GM23338 (cell line): ENCODE data around the gene BUB1. TPM values are rescaled to one million over a fixed set of nuclear protein-coding genes. Genes with fewer than 3 reads are reported as not detected.

Experiments used
- ATAC-seq: fragments of 200-7000 bp; cut with Tn5 transposase; 3 replicates; pipeline ENCODE4 v1.9.1; 2020
- DNase-seq: peaks from one replicate; pipeline ENCODE4 v3.0.0-alpha.2; 2015; ENCODE audit warnings: low spot score
- H2AFZ ChIP-seq: fragments of 200-600 bp; sonication (generic); 2 replicates; pipeline ENCODE4 v1.8.0; 2016; ENCODE audit warnings: antibody characterized with exemption, mild to moderate bottlenecking, moderate library complexity
- H3F3A ChIP-seq: fragments of 200-600 bp; sonication (generic); replicated peaks from 2 replicates; pipeline ENCODE4 v1.8.0; 2017; ENCODE audit warnings: antibody characterized with exemption, mixed run types, low read depth
- H3K27ac ChIP-seq: fragments of 200-600 bp; sonication (generic); 2 replicates; pipeline ENCODE4 v1.6.1; 2016; ENCODE audit warnings: low read depth
- H3K27me3 ChIP-seq: fragments of 200-600 bp; sonication (generic); 2 replicates; pipeline ENCODE4 v1.8.0; 2016; ENCODE audit warnings: mild to moderate bottlenecking, mixed run types, moderate library complexity; ENCODE audit not compliant: insufficient read depth
- H3K36me3 ChIP-seq: fragments of 200-600 bp; sonication (generic); 2 replicates; pipeline ENCODE4 v1.8.0; 2016; ENCODE audit warnings: mild to moderate bottlenecking; ENCODE audit not compliant: insufficient read depth
- H3K4me1 ChIP-seq: fragments of 200-600 bp; sonication (generic); 2 replicates; pipeline ENCODE4 v1.8.0; 2016; ENCODE audit warnings: mild to moderate bottlenecking, moderate library complexity; ENCODE audit not compliant: insufficient read depth
- H3K4me2 ChIP-seq: fragments of 200-600 bp; sonication (generic); 2 replicates; pipeline ENCODE4 v1.7.1; 2017; ENCODE audit warnings: mixed run types
- H3K4me3 ChIP-seq: fragments of 200-600 bp; sonication (generic); 2 replicates; pipeline ENCODE4 v1.6.1; 2016; ENCODE audit warnings: mixed run types
- H3K79me2 ChIP-seq: fragments of 200-600 bp; sonication (generic); replicated peaks from 2 replicates; pipeline ENCODE4 v1.8.0; 2017; ENCODE audit warnings: mild to moderate bottlenecking; ENCODE audit not compliant: insufficient read depth
- H3K9me2 ChIP-seq: fragments of 200-600 bp; sonication (generic); 2 replicates; pipeline ENCODE4 v1.8.0; 2017; ENCODE audit not compliant: insufficient read depth
- H4K20me1 ChIP-seq: fragments of 200-600 bp; sonication (generic); replicated peaks from 2 replicates; pipeline ENCODE4 v1.8.0; 2017; ENCODE audit warnings: mild to moderate bottlenecking; ENCODE audit not compliant: insufficient read depth
- H3K27ac Mint-ChIP-seq: 2 replicates; pipeline ENCODE4 v1.8.0; 2020; ENCODE audit warnings: inconsistent platforms, mild to moderate bottlenecking, moderate library complexity, mixed read lengths
- H3K27me3 Mint-ChIP-seq: 3 replicates; pipeline ENCODE4 v1.8.0; 2022; ENCODE audit warnings: low read depth, mild to moderate bottlenecking, moderate library complexity, mixed read lengths, inconsistent platforms; ENCODE audit not compliant: insufficient read depth, poor library complexity
- H3K36me3 Mint-ChIP-seq: 3 replicates; pipeline ENCODE4 v1.8.0; 2021; ENCODE audit warnings: low read depth, mild to moderate bottlenecking, inconsistent platforms, moderate library complexity, mixed read lengths
- H3K4me1 Mint-ChIP-seq: 3 replicates; pipeline ENCODE4 v1.8.0; 2020; ENCODE audit warnings: mild to moderate bottlenecking, inconsistent platforms, mixed read lengths
- H3K4me3 Mint-ChIP-seq: 3 replicates; pipeline ENCODE4 v1.8.0; 2021; ENCODE audit warnings: moderate library complexity, mild to moderate bottlenecking, inconsistent platforms, mixed read lengths
- H3K9me3 Mint-ChIP-seq: 3 replicates; pipeline ENCODE4 v1.8.0; 2020; ENCODE audit warnings: moderate library complexity, mild to moderate bottlenecking, inconsistent platforms, mixed read lengths
- CREB1 ChIP-seq: fragments of 250-450 bp; sonication (Bioruptor Pico); IDR thresholded peaks from 2 replicates; pipeline ENCODE4 v1.5.0; 2020; ENCODE audit warnings: low read depth, mild to moderate bottlenecking, moderate library complexity
- ETS1 ChIP-seq: IDR thresholded peaks from 2 replicates; pipeline ENCODE4 v1.6.1; 2016; ENCODE audit warnings: antibody characterized with exemption
- EZH2phosphoT487 ChIP-seq: fragments of 200-600 bp; sonication (generic); IDR thresholded peaks from one replicate; pipeline ENCODE4 v1.8.1; 2018; ENCODE audit warnings: antibody characterized with exemption; ENCODE audit not compliant: unreplicated experiment
- JUNB ChIP-seq: IDR thresholded peaks from one replicate; pipeline ENCODE4 v1.6.1; 2016; ENCODE audit warnings: antibody characterized with exemption; ENCODE audit not compliant: unreplicated experiment
- NANOG ChIP-seq: IDR thresholded peaks from 2 replicates; pipeline ENCODE4 v1.6.1; 2016; ENCODE audit warnings: antibody characterized with exemption, borderline replicate concordance
- POLR2AphosphoS5 ChIP-seq: IDR thresholded peaks from 2 replicates; pipeline ENCODE4 v1.6.1; 2016; ENCODE audit warnings: antibody characterized with exemption, low read depth
- STAT1 ChIP-seq: IDR thresholded peaks from one replicate; pipeline ENCODE4 v1.6.1; 2016; ENCODE audit warnings: antibody characterized with exemption; ENCODE audit not compliant: unreplicated experiment
- ZNF331 ChIP-seq: fragments of 250-450 bp; sonication (Bioruptor Pico); IDR thresholded peaks from 2 replicates; pipeline ENCODE4 v1.5.0; 2020; ENCODE audit warnings: low read depth, mild to moderate bottlenecking, moderate library complexity
- polyA plus RNA-seq: library from polyadenylated mRNA; unstranded; fragments of >200 nt; fragmentation: Nextera tagmentation; extraction: Ambion mirVana; gene quantifications from 2 replicates; pipeline ENCODE4 v1.2.1, GENCODE V29; 2016
- total RNA-seq: library from RNA; depleted of rRNA; stranded (reverse); fragments of >200 nt; shearing (Covaris generic); gene quantifications from 2 replicates; pipeline ENCODE4 v1.2.3, GENCODE V29; 2014
- TF ChIP-seq, protein P1 (sequence below): IDR thresholded peaks from one replicate; pipeline ENCODE4 v1.6.1; 2018; ENCODE audit warnings: antibody characterized with exemption; ENCODE audit not compliant: unreplicated experiment
- TF ChIP-seq, protein P2 (sequence below), 2 experiments: fragments of 200-600 bp in 1 of 2; sonication (generic) in 1 of 2; conservative IDR thresholded peaks; 2 replicates each; pipeline versions ENCODE4 v1.5.1 to v1.6.1; 2016 to 2017; ENCODE audit warnings: antibody characterized with exemption in 2 of 2, low read depth in 2 of 2, mild to moderate bottlenecking in 2 of 2, moderate library complexity in 1 of 2

BUB1 gene
- total and polyA plus RNA-seq, 2 experiments from 2014 or later: 59.4 to 184 TPM

DNA sequence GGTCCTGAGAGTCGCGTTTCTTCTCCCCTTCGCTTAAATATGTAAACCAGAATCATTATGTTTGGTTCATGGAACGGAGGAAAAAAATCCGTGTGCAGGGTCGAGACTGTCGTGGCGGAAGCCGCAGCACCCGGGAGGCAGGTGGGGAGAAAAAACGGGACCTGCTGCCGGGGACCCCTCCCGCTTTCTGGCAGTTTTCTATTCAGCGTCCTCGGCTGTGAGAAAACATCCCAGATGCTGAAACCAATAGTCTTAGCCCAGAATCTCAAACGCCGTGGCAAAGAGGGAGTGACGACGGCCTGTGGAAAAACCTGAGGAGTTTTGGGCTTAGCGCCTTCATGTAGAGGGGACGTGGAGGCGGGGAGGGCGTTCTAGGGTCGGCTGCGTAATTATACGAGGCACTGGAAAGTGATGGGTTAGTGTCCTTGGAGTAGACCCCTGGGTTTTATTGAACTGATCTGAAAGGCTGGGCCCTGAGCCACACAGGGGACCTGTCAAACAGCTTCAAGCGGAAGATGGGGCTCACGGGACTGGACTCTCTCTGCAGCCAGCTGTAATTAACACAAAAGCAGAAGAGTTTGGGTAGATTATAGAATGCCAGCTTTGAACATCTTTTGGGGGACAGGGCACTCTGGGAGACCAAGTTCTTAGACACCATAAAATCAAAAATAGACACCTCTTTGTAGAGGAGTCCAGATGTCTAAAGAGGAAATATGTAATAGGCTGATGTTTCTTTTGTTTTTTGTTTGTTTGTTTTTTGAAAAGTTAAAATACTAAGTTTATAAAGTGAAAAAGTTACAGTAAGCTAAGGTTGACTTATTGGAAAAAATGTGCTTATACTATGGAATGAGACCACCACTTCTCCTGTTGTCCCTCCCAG lies 834 bp upstream of the BUB1 start:
- Histone ChIP-seq H3K36me3 (peaks cover 6% of the 10 kb centered on the region; the same call in 1 of the 2 replicates), H3K79me2 (peaks cover 41% of the 10 kb centered on the region), H3K4me1 (peaks cover 31% of the 10 kb centered on the region), H3K4me2 (peak overlapping the region; percentile 95), H3K9me2 (no peaks in the 10 kb centered on the region), H3K4me3 (peak overlapping the region; percentile 68), H3K27ac (peak overlapping the region; percentile 93), H2AFZ (peak overlapping the region; percentile 66), H4K20me1 (peaks cover 14% of the 10 kb centered on the region), H3F3A (no peaks in the 10 kb centered on the region), H3K27me3 (peaks cover 9% of the 10 kb centered on the region)
- Mint-ChIP-seq H3K4me3 (peak overlapping the region; percentile 92), H3K4me1 (peaks cover 44% of the 10 kb centered on the region), H3K27me3 (peaks cover 20% of the 10 kb centered on the region), H3K36me3 (peaks cover 34% of the 10 kb centered on the region), H3K9me3 (peaks cover 20% of the 10 kb centered on the region; the same call in 2 of the 3 replicates), H3K27ac (peak overlapping the region; percentile 97)
- DNase-seq (peak; percentile 46), ATAC-seq (peak; percentile 36)
- TF ChIP-seq NANOG: no peak
- TF ChIP-seq POLR2AphosphoS5: no peak

DNA sequence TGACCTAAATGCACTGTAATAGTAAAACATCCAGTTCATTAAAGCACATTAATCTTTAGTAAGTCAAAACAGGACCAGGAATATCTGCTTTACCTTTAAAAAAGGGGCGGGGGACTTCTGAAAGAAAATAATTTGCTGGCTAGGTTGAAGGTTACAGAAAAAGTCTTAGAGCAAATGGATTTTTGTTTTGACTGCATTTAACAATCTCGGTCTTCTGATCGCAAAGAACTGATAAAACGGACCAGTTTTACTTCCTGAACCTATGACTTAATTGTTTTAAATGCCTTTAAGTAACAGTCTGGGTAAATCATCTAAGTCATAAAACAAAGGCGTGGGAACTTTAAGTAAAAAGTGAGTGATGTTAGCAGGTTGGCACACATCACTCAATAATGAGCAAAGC lies 783 bp downstream of the BUB1 start:
- H3K27me3 ChIP-seq: peaks cover 9% of the 10 kb centered on the region
- H3K4me3 ChIP-seq: peak overlapping the region; percentile 68
- Mint-ChIP-seq H3K4me3 (peak overlapping the region; percentile 92), H3K27ac (peak overlapping the region; percentile 89; the same call in 1 of the 2 replicates), H3K9me3 (peaks cover 12% of the 10 kb centered on the region; the same call in 2 of the 3 replicates), H3K27me3 (peaks cover 20% of the 10 kb centered on the region), H3K36me3 (peaks cover 42% of the 10 kb centered on the region), H3K4me1 (peaks cover 41% of the 10 kb centered on the region)
- H3F3A ChIP-seq: no peaks in the 10 kb centered on the region
- H2AFZ ChIP-seq: no peak overlapping the region
- H3K27ac ChIP-seq: no peak overlapping the region
- no peak for ATAC-seq
- H3K4me1 ChIP-seq: peaks cover 26% of the 10 kb centered on the region
- no peak for DNase-seq
- H4K20me1 ChIP-seq: peaks cover 14% of the 10 kb centered on the region
- no peaks in the 10 kb centered on the region for H3K9me2 ChIP-seq
- H3K79me2 ChIP-seq: peaks cover 42% of the 10 kb centered on the region
- peak overlapping the region; percentile 85 for H3K4me2 ChIP-seq
- peaks cover 20% of the 10 kb centered on the region for H3K36me3 ChIP-seq
- no peak for TF ChIP-seq NANOG
- no peak for TF ChIP-seq CREB1 (CRISPR knock-in tag)
- TF ChIP-seq ETS1: no peak
- TF ChIP-seq JUNB: no peak
- no peak for TF ChIP-seq ZNF331
- no peak for TF ChIP-seq EZH2phosphoT487
- TF ChIP-seq, protein P1, sequence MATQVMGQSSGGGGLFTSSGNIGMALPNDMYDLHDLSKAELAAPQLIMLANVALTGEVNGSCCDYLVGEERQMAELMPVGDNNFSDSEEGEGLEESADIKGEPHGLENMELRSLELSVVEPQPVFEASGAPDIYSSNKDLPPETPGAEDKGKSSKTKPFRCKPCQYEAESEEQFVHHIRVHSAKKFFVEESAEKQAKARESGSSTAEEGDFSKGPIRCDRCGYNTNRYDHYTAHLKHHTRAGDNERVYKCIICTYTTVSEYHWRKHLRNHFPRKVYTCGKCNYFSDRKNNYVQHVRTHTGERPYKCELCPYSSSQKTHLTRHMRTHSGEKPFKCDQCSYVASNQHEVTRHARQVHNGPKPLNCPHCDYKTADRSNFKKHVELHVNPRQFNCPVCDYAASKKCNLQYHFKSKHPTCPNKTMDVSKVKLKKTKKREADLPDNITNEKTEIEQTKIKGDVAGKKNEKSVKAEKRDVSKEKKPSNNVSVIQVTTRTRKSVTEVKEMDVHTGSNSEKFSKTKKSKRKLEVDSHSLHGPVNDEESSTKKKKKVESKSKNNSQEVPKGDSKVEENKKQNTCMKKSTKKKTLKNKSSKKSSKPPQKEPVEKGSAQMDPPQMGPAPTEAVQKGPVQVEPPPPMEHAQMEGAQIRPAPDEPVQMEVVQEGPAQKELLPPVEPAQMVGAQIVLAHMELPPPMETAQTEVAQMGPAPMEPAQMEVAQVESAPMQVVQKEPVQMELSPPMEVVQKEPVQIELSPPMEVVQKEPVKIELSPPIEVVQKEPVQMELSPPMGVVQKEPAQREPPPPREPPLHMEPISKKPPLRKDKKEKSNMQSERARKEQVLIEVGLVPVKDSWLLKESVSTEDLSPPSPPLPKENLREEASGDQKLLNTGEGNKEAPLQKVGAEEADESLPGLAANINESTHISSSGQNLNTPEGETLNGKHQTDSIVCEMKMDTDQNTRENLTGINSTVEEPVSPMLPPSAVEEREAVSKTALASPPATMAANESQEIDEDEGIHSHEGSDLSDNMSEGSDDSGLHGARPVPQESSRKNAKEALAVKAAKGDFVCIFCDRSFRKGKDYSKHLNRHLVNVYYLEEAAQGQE: no peak
- TF ChIP-seq STAT1: no peak
- TF ChIP-seq, protein P2, sequence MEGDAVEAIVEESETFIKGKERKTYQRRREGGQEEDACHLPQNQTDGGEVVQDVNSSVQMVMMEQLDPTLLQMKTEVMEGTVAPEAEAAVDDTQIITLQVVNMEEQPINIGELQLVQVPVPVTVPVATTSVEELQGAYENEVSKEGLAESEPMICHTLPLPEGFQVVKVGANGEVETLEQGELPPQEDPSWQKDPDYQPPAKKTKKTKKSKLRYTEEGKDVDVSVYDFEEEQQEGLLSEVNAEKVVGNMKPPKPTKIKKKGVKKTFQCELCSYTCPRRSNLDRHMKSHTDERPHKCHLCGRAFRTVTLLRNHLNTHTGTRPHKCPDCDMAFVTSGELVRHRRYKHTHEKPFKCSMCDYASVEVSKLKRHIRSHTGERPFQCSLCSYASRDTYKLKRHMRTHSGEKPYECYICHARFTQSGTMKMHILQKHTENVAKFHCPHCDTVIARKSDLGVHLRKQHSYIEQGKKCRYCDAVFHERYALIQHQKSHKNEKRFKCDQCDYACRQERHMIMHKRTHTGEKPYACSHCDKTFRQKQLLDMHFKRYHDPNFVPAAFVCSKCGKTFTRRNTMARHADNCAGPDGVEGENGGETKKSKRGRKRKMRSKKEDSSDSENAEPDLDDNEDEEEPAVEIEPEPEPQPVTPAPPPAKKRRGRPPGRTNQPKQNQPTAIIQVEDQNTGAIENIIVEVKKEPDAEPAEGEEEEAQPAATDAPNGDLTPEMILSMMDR (conservative IDR thresholded peaks at IDR 0.05; ENCODE audit: low read depth in 2 of 2): no peak
